HG02610 (cell line): Measurements from ENCODE around the gene NRXN3.
"Not testable (repeated sequence)": the region's sequence is repeated elsewhere in the genome, so short reads cannot be mapped to it uniquely, and the experiment has no call there.

Experiments
- ATAC-seq: cut with Tn5 transposase; IDR thresholded peaks from one replicate; pipeline ENCODE4 v1.9.1; 2021; ENCODE audit warnings: mild to moderate bottlenecking, moderate library complexity; ENCODE audit not compliant: unreplicated experiment

The NRXN3 gene

GRCh38 chr14:78974691-78975090, 804.5 kb downstream of the NRXN3 start:
- ATAC-seq, result no peak

- no peak for ATAC-seq
These were observed 805.6 kb downstream of the NRXN3 start for GRCh38 chr14:78975734-78976133.

GRCh38 chr14:78978896-78979295, 808.7 kb downstream of the NRXN3 start:
- no peak for ATAC-seq

- ATAC-seq, result no peak
These were observed 812.4 kb downstream of the NRXN3 start for GRCh38 chr14:78982551-78982950.

GRCh38 chr14:78983126-78983525, 813.0 kb downstream of the NRXN3 start:
- ATAC-seq, result no peak

GRCh38 chr14:78985668-78986381, 815.7 kb downstream of the NRXN3 start:
- ATAC-seq, result no peak

- ATAC-seq, result no peak
These were observed 816.8 kb downstream of the NRXN3 start for GRCh38 chr14:78986989-78987388.

- ATAC-seq, result no peak
These were observed 819.0 kb downstream of the NRXN3 start for GRCh38 chr14:78989221-78989620.

GRCh38 chr14:78992867-78993266, 822.7 kb downstream of the NRXN3 start:
- ATAC-seq, result no peak

- no peak for ATAC-seq
These were observed 827.6 kb downstream of the NRXN3 start for GRCh38 chr14:78997811-78998210.

GRCh38 chr14:79009286-79009685, 839.1 kb downstream of the NRXN3 start:
- no peak for ATAC-seq

- no peak for ATAC-seq
These were observed 841.1 kb downstream of the NRXN3 start for GRCh38 chr14:79011091-79011919.

GRCh38 chr14:79011920-79012204, 841.7 kb downstream of the NRXN3 start:
- no peak for ATAC-seq

GRCh38 chr14:79016828-79017505, 846.8 kb downstream of the NRXN3 start:
- ATAC-seq, result no peak

GRCh38 chr14:79017561-79017960, 847.4 kb downstream of the NRXN3 start:
- ATAC-seq, result no peak

- ATAC-seq, result no peak
These were observed 848.7 kb downstream of the NRXN3 start for GRCh38 chr14:79018836-79019235.

GRCh38 chr14:79019898-79020297, 849.7 kb downstream of the NRXN3 start:
- not testable (repeated sequence) for ATAC-seq

GRCh38 chr14:79021766-79022165, 851.6 kb downstream of the NRXN3 start:
- no peak for ATAC-seq

- no peak for ATAC-seq
These were observed 857.0 kb downstream of the NRXN3 start for GRCh38 chr14:79027138-79027537.

GRCh38 chr14:79028281-79028680, 858.1 kb downstream of the NRXN3 start:
- no peak for ATAC-seq

- no peak for ATAC-seq
These were observed 866.3 kb downstream of the NRXN3 start for GRCh38 chr14:79036441-79036840.

GRCh38 chr14:79037106-79037505, 866.9 kb downstream of the NRXN3 start:
- ATAC-seq, result no peak
